ENCODE results near the gene SYT4.
"Not testable (repeated sequence)": the region's sequence is repeated elsewhere in the genome, so short reads cannot be mapped to it uniquely, and the experiment has no call there.

The SYT4 gene

GRCh38 chr18:43277164-43277600, at the start of gene SYT4:
Gene SYT4 (minus strand): TSS chr18:43277490. CDS start chr18:43277281, 209 bp downstream.
- H3K4me3 Mint-ChIP-seq = no peak within 1 kb of the TSS
- no peak within 1 kb of the TSS for H3K27ac Mint-ChIP-seq
- peaks cover 6% of the 10 kb centered on the region for H3K27me3 Mint-ChIP-seq
- no peaks in the 10 kb centered on the region for H3K36me3 Mint-ChIP-seq
- no peaks in the 10 kb centered on the region for H3K4me1 Mint-ChIP-seq
- H3K9me3 Mint-ChIP-seq = peaks cover 6% of the 10 kb centered on the region

- H3K27me3 Mint-ChIP-seq = no peaks in the 10 kb centered on the region
- H3K9me3 Mint-ChIP-seq = no peaks in the 10 kb centered on the region
- H3K27ac Mint-ChIP-seq = no peak overlapping the region
- H3K4me3 Mint-ChIP-seq = no peak overlapping the region
- no peaks in the 10 kb centered on the region for H3K36me3 Mint-ChIP-seq
- no peaks in the 10 kb centered on the region for H3K4me1 Mint-ChIP-seq
Observed at GRCh38 chr18:43322132-43322531, 44.8 kb upstream of the SYT4 start.

DNA sequence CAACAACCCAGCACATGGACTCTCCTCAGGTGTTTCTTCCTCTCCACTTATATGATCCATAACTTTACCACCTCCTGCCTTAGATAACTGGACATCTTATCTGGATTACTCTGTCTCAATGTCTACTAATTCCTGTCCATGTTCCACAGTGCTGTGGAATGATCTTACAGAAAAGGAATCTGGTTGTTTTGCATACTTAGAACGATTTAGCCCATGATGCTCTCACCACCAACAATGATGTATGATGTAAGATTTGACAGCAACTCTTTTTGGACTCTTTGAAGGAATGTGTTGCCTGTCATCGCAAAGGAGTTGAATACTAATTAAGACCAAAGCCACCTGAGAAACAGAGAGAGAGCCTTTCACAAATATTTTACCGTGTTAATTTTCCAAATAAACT, 37.7 kb upstream of the SYT4 start:
- Mint-ChIP-seq H3K4me1 (no peaks in the 10 kb centered on the region), H3K9me3 (peaks cover 4% of the 10 kb centered on the region), H3K27ac (no peak overlapping the region), H3K4me3 (no peak overlapping the region), H3K36me3 (no peaks in the 10 kb centered on the region), H3K27me3 (no peaks in the 10 kb centered on the region)

- Mint-ChIP-seq H3K36me3 (no peaks in the 10 kb centered on the region), H3K9me3 (peaks cover 4% of the 10 kb centered on the region), H3K4me1 (no peaks in the 10 kb centered on the region), H3K27ac (no peak overlapping the region), H3K27me3 (no peaks in the 10 kb centered on the region), H3K4me3 (no peak overlapping the region)
Observed at GRCh38 chr18:43312891-43313290, 35.6 kb upstream of the SYT4 start.

GRCh38 chr18:43310239-43310638, 32.9 kb upstream of the SYT4 start:
- H3K4me1 Mint-ChIP-seq = no peaks in the 10 kb centered on the region
- H3K36me3 Mint-ChIP-seq = no peaks in the 10 kb centered on the region
- no peak overlapping the region for H3K4me3 Mint-ChIP-seq
- H3K27ac Mint-ChIP-seq = no peak overlapping the region
- peaks cover 4% of the 10 kb centered on the region for H3K9me3 Mint-ChIP-seq
- no peaks in the 10 kb centered on the region for H3K27me3 Mint-ChIP-seq

- Mint-ChIP-seq H3K4me1 (no peaks in the 10 kb centered on the region), H3K9me3 (no peaks in the 10 kb centered on the region), H3K27ac (no peak overlapping the region), H3K4me3 (no peak overlapping the region), H3K36me3 (no peaks in the 10 kb centered on the region), H3K27me3 (no peaks in the 10 kb centered on the region)
Observed at GRCh38 chr18:43303376-43303775, 26.1 kb upstream of the SYT4 start.

GRCh38 chr18:43286187-43286586, 8.9 kb upstream of the SYT4 start:
- not testable (repeated sequence) for H3K27me3 Mint-ChIP-seq, H3K27ac Mint-ChIP-seq, H3K4me1 Mint-ChIP-seq, H3K4me3 Mint-ChIP-seq, H3K9me3 Mint-ChIP-seq, H3K36me3 Mint-ChIP-seq

DNA sequence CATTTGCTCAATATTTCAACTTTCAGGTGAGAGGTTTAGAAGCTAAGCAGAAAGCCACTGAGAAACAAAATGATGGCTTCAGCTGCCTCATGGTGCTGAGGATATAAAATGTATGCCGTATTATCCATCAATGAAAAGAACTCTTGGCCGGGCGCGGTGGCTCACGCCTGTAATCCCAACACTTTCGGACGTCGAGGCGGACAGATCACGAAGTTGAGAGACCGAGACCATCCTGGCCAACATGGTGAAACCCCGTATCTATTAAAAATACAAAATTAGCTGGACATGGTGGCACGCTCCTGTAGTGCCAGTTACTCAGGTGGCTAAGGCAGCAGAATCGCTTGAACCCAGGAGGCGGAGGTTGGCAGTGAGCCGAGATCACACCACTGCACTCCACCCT, 6.0 kb upstream of the SYT4 start:
- Mint-ChIP-seq H3K4me3 (no peak overlapping the region), H3K27ac (no peak overlapping the region), H3K36me3 (no peaks in the 10 kb centered on the region), H3K4me1 (no peaks in the 10 kb centered on the region), H3K27me3 (no peaks in the 10 kb centered on the region), H3K9me3 (no peaks in the 10 kb centered on the region)

DNA sequence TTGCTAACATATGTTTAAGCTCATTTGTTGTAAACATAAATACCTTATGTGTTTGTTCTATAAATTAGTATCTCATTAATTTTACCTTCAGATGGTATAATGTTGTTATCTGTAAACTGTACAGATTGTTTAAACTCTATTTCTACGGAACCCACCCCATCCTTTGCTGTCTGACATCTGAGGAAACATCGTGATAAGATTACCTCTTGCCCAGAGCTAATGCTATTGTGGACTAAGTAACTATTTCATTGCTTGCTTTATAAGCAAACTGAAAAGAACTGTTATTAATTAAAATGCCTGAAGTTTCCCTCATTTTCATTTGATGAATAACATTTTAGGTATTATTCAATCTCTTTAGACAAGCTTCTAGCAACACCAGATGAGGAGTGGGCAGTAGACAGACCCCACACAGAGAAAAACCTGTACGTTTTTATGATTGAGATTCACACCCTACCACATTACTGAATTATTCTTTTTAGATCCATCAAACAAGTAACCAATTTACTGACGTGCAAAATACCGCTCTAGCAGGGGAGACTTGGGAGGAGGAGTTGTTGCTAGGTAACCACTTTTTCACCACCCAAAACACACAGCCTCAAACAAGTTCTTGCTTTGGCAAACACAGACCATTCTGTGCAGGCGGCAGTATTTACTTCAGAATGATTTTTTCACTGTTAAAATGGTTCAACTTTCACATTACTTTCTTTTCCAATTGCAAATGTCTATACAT, 1.9 kb upstream of the SYT4 start:
- H3K4me3 Mint-ChIP-seq = no peak overlapping the region

GRCh38 chr18:43278355-43278754, 1.1 kb upstream of the SYT4 start:
- H3K27me3 Mint-ChIP-seq = peaks cover 6% of the 10 kb centered on the region
- H3K4me3 Mint-ChIP-seq = no peak overlapping the region
- H3K9me3 Mint-ChIP-seq = peaks cover 6% of the 10 kb centered on the region
- no peak overlapping the region for H3K27ac Mint-ChIP-seq
- no peaks in the 10 kb centered on the region for H3K36me3 Mint-ChIP-seq
- H3K4me1 Mint-ChIP-seq = no peaks in the 10 kb centered on the region

More for the DNA sequence above, 1.9 kb upstream of the SYT4 start:
- Mint-ChIP-seq H3K27me3 (peaks cover 6% of the 10 kb centered on the region), H3K36me3 (no peaks in the 10 kb centered on the region), H3K4me1 (no peaks in the 10 kb centered on the region), H3K27ac (no peak overlapping the region), H3K9me3 (peaks cover 6% of the 10 kb centered on the region)

DNA sequence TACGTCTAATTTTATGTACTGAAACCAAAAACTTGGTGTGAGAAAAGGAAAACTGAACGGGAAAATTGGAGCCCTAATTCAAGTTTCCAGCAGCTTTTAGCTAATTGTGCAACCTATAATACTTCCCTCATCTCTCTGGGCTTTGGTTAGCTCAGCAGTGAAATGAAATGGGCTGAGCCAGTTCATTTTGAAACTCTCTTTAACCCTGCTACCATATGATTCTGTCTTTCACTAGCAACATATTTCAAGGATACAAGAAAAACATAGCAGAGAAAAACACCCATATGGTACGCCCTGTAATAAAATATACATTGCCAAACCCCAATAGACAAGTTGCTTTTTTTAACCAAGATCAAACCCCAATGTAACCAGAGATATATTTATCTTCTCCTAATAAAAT, 799 bp downstream of the SYT4 start:
- Mint-ChIP-seq H3K4me3 (no peak overlapping the region), H3K4me1 (no peaks in the 10 kb centered on the region), H3K9me3 (peaks cover 6% of the 10 kb centered on the region), H3K36me3 (no peaks in the 10 kb centered on the region), H3K27me3 (peaks cover 6% of the 10 kb centered on the region), H3K27ac (no peak overlapping the region)

GRCh38 chr18:43275546-43275945, 1.7 kb downstream of the SYT4 start:
- Mint-ChIP-seq H3K27ac (no peak overlapping the region), H3K4me3 (no peak overlapping the region), H3K27me3 (peaks cover 6% of the 10 kb centered on the region), H3K4me1 (no peaks in the 10 kb centered on the region), H3K36me3 (no peaks in the 10 kb centered on the region), H3K9me3 (peaks cover 6% of the 10 kb centered on the region)

DNA sequence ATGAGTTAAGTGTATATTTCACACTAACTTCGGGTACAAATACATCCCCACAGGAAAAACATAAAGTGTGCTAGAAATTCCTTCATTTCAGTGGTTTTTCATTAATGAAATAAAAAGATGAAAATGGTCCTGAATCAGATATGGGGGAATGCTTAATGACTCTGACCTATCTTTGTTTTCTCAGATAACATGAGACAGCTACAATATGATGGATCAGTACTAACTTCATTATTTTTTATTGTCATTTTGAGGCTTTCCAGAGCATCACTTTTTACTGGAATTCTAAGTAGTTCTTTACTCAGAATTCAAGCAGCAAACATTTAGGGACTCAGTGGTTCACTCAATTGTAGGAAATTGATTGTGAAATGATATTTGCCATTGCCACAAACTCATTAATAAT, 2.8 kb downstream of the SYT4 start:
- no peak overlapping the region for H3K4me3 Mint-ChIP-seq

DNA sequence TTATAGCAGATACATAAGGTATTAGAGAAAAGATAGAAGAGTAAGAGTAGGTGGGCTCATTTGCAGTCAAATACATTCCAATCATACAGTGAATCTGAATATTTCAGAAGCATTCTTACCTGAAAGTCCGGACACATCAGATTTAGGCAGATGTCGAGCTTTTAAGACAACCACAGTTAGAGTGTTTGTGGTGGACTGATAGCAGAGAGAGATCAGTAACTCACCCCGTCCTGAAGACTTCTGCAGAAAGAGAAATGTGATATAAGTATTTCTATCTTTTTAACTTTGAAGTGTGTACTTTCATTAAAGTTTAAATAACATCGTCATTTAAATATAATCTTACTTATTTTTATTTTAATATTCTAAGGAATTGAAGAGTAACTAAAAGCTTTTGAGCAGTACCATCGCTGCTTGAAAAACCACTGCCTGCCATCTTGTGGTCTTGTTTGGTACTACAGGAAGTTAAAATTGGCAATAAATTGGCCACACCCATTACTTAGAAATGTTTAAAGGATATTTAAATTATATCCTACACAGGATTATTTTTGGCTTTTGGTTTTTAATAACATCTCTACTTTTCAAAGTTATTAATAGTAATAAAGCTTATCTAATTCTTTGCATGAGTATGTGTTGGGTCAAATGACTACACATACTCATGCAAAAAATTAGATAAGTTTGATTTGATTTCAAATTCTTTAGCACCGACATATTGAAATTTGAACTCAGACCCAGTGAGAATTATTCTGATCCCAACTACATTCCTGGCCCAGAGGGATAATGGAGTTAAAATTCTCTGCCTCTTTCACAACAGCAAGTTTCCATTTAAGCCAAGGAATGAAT, 5.5 kb downstream of the SYT4 start:
- Mint-ChIP-seq H3K36me3 (no peaks in the 10 kb centered on the region), H3K4me3 (no peak overlapping the region), H3K27me3 (no peaks in the 10 kb centered on the region), H3K9me3 (peaks cover 6% of the 10 kb centered on the region), H3K4me1 (no peaks in the 10 kb centered on the region), H3K27ac (no peak overlapping the region)

More for the DNA sequence above, 2.8 kb downstream of the SYT4 start:
- H3K27ac Mint-ChIP-seq = no peak overlapping the region
- peaks cover 6% of the 10 kb centered on the region for H3K9me3 Mint-ChIP-seq
- peaks cover 6% of the 10 kb centered on the region for H3K27me3 Mint-ChIP-seq
- no peaks in the 10 kb centered on the region for H3K36me3 Mint-ChIP-seq
- H3K4me1 Mint-ChIP-seq = no peaks in the 10 kb centered on the region

DNA sequence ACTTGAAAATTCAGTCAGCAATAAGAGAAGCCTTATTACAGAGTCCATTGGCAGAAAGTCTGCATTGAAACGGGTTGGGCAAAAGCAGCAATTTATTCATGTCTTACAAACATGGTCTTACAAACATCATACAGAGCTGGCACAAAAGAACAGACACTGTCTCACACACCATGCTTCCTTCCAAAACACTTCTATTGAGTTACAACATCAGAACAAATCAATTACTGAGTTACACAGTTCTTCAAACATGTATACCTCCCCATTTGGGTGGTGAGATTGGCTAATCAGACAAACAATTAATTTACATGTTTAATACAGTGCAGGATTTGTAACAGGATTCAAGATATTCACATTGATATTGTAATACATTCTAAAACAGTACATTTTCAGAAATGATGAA, 9.5 kb downstream of the SYT4 start:
- Mint-ChIP-seq H3K27ac (no peak overlapping the region), H3K9me3 (no peaks in the 10 kb centered on the region)

GRCh38 chr18:43265465-43265864, 11.8 kb downstream of the SYT4 start:
- no peak overlapping the region for H3K27ac Mint-ChIP-seq
- no peaks in the 10 kb centered on the region for H3K4me1 Mint-ChIP-seq
- H3K4me3 Mint-ChIP-seq = no peak overlapping the region
- no peaks in the 10 kb centered on the region for H3K27me3 Mint-ChIP-seq
- H3K9me3 Mint-ChIP-seq = no peaks in the 10 kb centered on the region
- H3K36me3 Mint-ChIP-seq = no peaks in the 10 kb centered on the region

More for the DNA sequence above, 9.5 kb downstream of the SYT4 start:
- H3K4me3 Mint-ChIP-seq = no peak overlapping the region
- H3K27me3 Mint-ChIP-seq = no peaks in the 10 kb centered on the region
- no peaks in the 10 kb centered on the region for H3K36me3 Mint-ChIP-seq
- no peaks in the 10 kb centered on the region for H3K4me1 Mint-ChIP-seq
